HG03097 (cell line): ENCODE data around the gene RPL10.

Experiments used
- ATAC-seq: cut with Tn5 transposase; IDR thresholded peaks from one replicate; pipeline ENCODE4 v1.9.1; 2021; ENCODE audit not compliant: unreplicated experiment, low FRiP score

The RPL10 gene

GRCh38 chrX:154397888-154398667 is at the start of gene RPL10:
TSS of gene RPL10 (plus strand) at chrX:154398377. CDS start at chrX:154398520, 143 bp downstream.
- peak; percentile 80 for ATAC-seq

GRCh38 chrX:154348646-154349358 is 49.4 kb upstream of the RPL10 start:
- ATAC-seq = no peak

- ATAC-seq = no peak
Observed at GRCh38 chrX:154349359-154349935, 48.7 kb upstream of the RPL10 start.

GRCh38 chrX:154349979-154350378 is 48.2 kb upstream of the RPL10 start:
- ATAC-seq = no peak

GRCh38 chrX:154350429-154351182 is 47.6 kb upstream of the RPL10 start:
- no peak for ATAC-seq

GRCh38 chrX:154351183-154352011 is 46.8 kb upstream of the RPL10 start:
- ATAC-seq = no peak

- ATAC-seq = no peak
Observed at GRCh38 chrX:154352012-154352401, 46.2 kb upstream of the RPL10 start.

- no peak for ATAC-seq
Observed at GRCh38 chrX:154352466-154352865, 45.7 kb upstream of the RPL10 start.

GRCh38 chrX:154353172-154353843 is 44.9 kb upstream of the RPL10 start:
- ATAC-seq = no peak

- no peak for ATAC-seq
Observed at GRCh38 chrX:154354013-154354412, 44.2 kb upstream of the RPL10 start.

GRCh38 chrX:154354516-154354915 is 43.7 kb upstream of the RPL10 start:
- no peak for ATAC-seq

- ATAC-seq = no peak
Observed at GRCh38 chrX:154355094-154355775, 42.9 kb upstream of the RPL10 start.

GRCh38 chrX:154355776-154356140 is 42.4 kb upstream of the RPL10 start:
- no peak for ATAC-seq

- no peak for ATAC-seq
Observed at GRCh38 chrX:154356596-154356995, 41.6 kb upstream of the RPL10 start.

GRCh38 chrX:154357205-154357604 is 41.0 kb upstream of the RPL10 start:
- ATAC-seq = no peak

GRCh38 chrX:154358011-154358410 is 40.2 kb upstream of the RPL10 start:
- ATAC-seq = no peak

- no peak for ATAC-seq
Observed at GRCh38 chrX:154358829-154359228, 39.3 kb upstream of the RPL10 start.

GRCh38 chrX:154359362-154360154 is 38.6 kb upstream of the RPL10 start:
- ATAC-seq = no peak
